Caco-2 (cell line): ENCODE data around the gene RNF7. TPM values are rescaled to one million over a fixed set of nuclear protein-coding genes. Genes with fewer than 3 reads are reported as not detected.

ENCODE experiments used
- BruUV-seq: library from RNA; stranded (reverse); fragments of 400-500 nt; replicated peaks from 2 replicates; lab custom pipeline; 2021; lab: Mats Ljungman, UMichigan
- CTCF ChIA-PET: fragments of 300-600 bp; sonication (Branson Sonifier 250); formaldehyde crosslinking; loops from one replicate; lab custom pipeline; 2022; ENCODE audit warnings: antibody characterized with exemption; lab: Charles Lee
- POLR2A ChIA-PET: fragments of 300-600 bp; sonication (Branson Sonifier 250); formaldehyde crosslinking; loops from one replicate; lab custom pipeline; 2022; ENCODE audit warnings: antibody characterized with exemption; lab: Charles Lee
- DNase-seq, 2 experiments: peaks; one replicate each; pipeline versions ENCODE4 v3.0.0 to v3.0.0-alpha.2; 2020 to 2022
- H3K27me3 ChIP-seq: replicated peaks from 2 replicates; pipeline ENCODE4 v1.6.0; 2011; ENCODE audit warnings: low read length; ENCODE audit not compliant: control insufficient read depth, insufficient read depth
- H3K36me3 ChIP-seq: 2 replicates; pipeline ENCODE4 v1.5.1; 2011; ENCODE audit warnings: low read length; ENCODE audit not compliant: control insufficient read depth, insufficient read depth
- H3K4me1 ChIP-seq: fragments of 250-450 bp; sonication (Bioruptor Pico); 2 replicates; pipeline ENCODE4 v1.5.1; 2020; ENCODE audit warnings: mild to moderate bottlenecking
- H3K4me3 ChIP-seq: 2 replicates; pipeline ENCODE4 v1.5.1; 2011; ENCODE audit warnings: low read depth, mild to moderate bottlenecking, control low read depth, low read length
- H3K9me3 ChIP-seq: fragments of 250-450 bp; sonication (Bioruptor Pico); 2 replicates; pipeline ENCODE4 v1.5.1; 2020; ENCODE audit warnings: mild to moderate bottlenecking, moderate library complexity
- H3K27ac Mint-ChIP-seq: one replicate; pipeline ENCODE4 v1.8.0; 2022; ENCODE audit warnings: mixed read lengths; ENCODE audit not compliant: unreplicated experiment
- H3K27me3 Mint-ChIP-seq: one replicate; pipeline ENCODE4 v1.8.0; 2022; ENCODE audit warnings: mixed read lengths; ENCODE audit not compliant: insufficient read depth, unreplicated experiment
- H3K36me3 Mint-ChIP-seq: one replicate; pipeline ENCODE4 v1.8.0; 2022; ENCODE audit warnings: mild to moderate bottlenecking, mixed read lengths; ENCODE audit not compliant: insufficient read depth, unreplicated experiment
- H3K4me1 Mint-ChIP-seq: one replicate; pipeline ENCODE4 v1.8.0; 2022; ENCODE audit warnings: low read depth, mixed read lengths; ENCODE audit not compliant: unreplicated experiment
- H3K4me3 Mint-ChIP-seq: one replicate; pipeline ENCODE4 v1.8.0; 2022; ENCODE audit warnings: mild to moderate bottlenecking, moderate library complexity, mixed read lengths; ENCODE audit not compliant: unreplicated experiment
- H3K9me3 Mint-ChIP-seq: one replicate; pipeline ENCODE4 v1.8.0; 2022; ENCODE audit warnings: mixed read lengths; ENCODE audit not compliant: unreplicated experiment
- intact Hi-C: fragments of 100-400 bp; cut with micrococcal nuclease; formaldehyde crosslinking; loops from one replicate; pipeline ENCODE4 v1.10.0; 2022; ENCODE audit not compliant: unreplicated experiment
- total RNA-seq: library from RNA; stranded (reverse); gene quantifications from 2 replicates; pipeline ENCODE4 v1.2.3, GENCODE V29; 2022
- TF ChIP-seq, protein P1 (sequence below), 2 experiments: fragments of 200-600 bp in 1 of 2; IDR thresholded peaks; 1 replicate in 1 of 2; 2 replicates in 1 of 2; pipeline versions ENCODE4 v1.5.1 to v1.8.0; 2011 to 2022; ENCODE audit warnings: antibody characterized with exemption in 1 of 2, control low read depth in 1 of 2, inconsistent platforms in 1 of 2, low read depth in 1 of 2, low read length in 1 of 2, mild to moderate bottlenecking in 1 of 2, moderate library complexity in 1 of 2; ENCODE audit not compliant: insufficient read depth in 1 of 2, severe bottlenecking in 1 of 2, unreplicated experiment in 1 of 2

Gene RNF7
- total RNA-seq, 1 experiment from 2014 or later, result 96.3 TPM

DNA sequence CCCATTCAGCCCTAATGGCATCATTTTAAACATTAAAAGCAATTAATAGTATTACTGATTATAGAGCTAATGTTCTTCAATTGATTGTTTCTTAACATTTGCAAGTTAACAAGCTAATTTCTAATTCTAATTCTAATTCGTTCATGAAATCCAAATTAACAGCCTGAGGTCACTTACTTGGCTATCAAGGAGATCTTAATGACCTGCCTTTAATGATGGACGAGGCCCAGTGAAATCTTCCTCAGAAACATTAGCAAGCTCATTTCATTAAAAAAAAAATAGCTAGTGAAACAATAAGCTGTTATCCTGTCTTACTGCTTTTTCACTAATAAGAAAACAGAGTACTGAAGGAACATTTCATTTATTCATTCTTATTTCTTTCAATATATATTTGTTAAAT is 15.4 kb upstream of the RNF7 start:
- H3K27me3 Mint-ChIP-seq, result peaks cover 2% of the 10 kb centered on the region
- TF ChIP-seq, protein P1, sequence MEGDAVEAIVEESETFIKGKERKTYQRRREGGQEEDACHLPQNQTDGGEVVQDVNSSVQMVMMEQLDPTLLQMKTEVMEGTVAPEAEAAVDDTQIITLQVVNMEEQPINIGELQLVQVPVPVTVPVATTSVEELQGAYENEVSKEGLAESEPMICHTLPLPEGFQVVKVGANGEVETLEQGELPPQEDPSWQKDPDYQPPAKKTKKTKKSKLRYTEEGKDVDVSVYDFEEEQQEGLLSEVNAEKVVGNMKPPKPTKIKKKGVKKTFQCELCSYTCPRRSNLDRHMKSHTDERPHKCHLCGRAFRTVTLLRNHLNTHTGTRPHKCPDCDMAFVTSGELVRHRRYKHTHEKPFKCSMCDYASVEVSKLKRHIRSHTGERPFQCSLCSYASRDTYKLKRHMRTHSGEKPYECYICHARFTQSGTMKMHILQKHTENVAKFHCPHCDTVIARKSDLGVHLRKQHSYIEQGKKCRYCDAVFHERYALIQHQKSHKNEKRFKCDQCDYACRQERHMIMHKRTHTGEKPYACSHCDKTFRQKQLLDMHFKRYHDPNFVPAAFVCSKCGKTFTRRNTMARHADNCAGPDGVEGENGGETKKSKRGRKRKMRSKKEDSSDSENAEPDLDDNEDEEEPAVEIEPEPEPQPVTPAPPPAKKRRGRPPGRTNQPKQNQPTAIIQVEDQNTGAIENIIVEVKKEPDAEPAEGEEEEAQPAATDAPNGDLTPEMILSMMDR (IDR thresholded peaks at IDR 0.05; ENCODE audit: insufficient read depth in 1 of 2, low read depth in 1 of 2, low read length in 1 of 2, severe bottlenecking in 1 of 2, unreplicated experiment in 1 of 2), result no peak
- no peaks in the 10 kb centered on the region for H3K4me1 ChIP-seq
- H3K9me3 ChIP-seq, result no peaks in the 10 kb centered on the region
- ChIA-PET CTCF (no interaction called here), POLR2A (no interaction called here)
- intact Hi-C loops, result no loop called here
- BruUV-seq, result no TSS peak
- H3K36me3 ChIP-seq, result no peaks in the 10 kb centered on the region
- no peak for DNase-seq
- H3K4me3 Mint-ChIP-seq, result no peak overlapping the region
- no peak overlapping the region for H3K4me3 ChIP-seq
- H3K36me3 Mint-ChIP-seq, result no peaks in the 10 kb centered on the region
- no peaks in the 10 kb centered on the region for H3K4me1 Mint-ChIP-seq
- H3K9me3 Mint-ChIP-seq, result no peaks in the 10 kb centered on the region
- no peak overlapping the region for H3K27ac Mint-ChIP-seq
- H3K27me3 ChIP-seq, result no peaks in the 10 kb centered on the region

DNA sequence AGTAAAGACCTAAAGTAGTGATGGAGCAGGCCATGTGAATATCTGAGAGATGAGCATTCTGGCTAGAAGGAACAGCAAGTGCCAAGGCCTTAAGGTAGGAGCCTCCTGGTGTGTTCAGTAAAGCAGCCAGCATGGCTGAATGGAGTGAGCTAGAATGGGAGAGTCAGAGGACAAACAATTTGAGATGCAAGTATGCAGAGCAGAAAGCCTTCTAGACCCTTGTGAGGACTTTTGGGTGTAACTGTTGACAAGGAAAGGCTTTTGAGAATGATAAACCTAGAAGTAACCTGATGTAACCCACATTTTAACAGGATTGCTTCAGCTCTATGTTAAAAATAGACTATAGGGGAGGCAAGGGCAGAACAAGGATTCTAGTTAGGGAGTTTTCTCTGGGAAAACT is 14.8 kb upstream of the RNF7 start:
- no peak for DNase-seq
- POLR2A ChIA-PET, result no interaction called here
- BruUV-seq, result no TSS peak
- Histone ChIP-seq H3K9me3 (no peaks in the 10 kb centered on the region), H3K4me3 (no peak overlapping the region), H3K36me3 (no peaks in the 10 kb centered on the region), H3K4me1 (peaks cover 5% of the 10 kb centered on the region), H3K27me3 (no peaks in the 10 kb centered on the region)
- Mint-ChIP-seq H3K9me3 (no peaks in the 10 kb centered on the region), H3K36me3 (no peaks in the 10 kb centered on the region), H3K4me3 (no peak overlapping the region), H3K4me1 (no peaks in the 10 kb centered on the region), H3K27me3 (no peaks in the 10 kb centered on the region), H3K27ac (no peak overlapping the region)
- TF ChIP-seq, protein P1 (IDR thresholded peaks at IDR 0.05; ENCODE audit: insufficient read depth in 1 of 2, low read depth in 1 of 2, low read length in 1 of 2, severe bottlenecking in 1 of 2, unreplicated experiment in 1 of 2), result no peak
- CTCF ChIA-PET, result no interaction called here
- intact Hi-C loops, result no loop called here

DNA sequence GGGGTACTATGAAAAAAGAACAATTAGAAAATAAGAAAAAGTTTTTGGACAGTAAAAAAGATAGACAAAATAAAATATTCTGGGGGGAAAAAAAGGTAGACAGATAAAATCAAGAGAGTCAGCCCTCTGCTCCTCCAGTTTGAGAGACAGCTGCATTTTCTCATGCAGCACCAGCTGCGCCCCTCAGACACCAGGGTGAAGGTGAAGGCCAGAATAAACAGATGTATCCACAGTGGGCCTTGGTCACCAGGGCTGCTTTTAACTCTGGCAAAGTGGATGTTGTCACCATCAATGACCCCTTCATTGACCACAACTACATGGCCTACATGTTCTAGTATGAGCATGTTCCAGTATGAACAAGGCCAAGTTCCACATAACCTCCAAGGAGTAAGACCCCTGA is 13.9 kb upstream of the RNF7 start:
- no peak overlapping the region for H3K4me3 ChIP-seq
- no peaks in the 10 kb centered on the region for H3K27me3 ChIP-seq
- no peak for DNase-seq
- no TSS peak for BruUV-seq
- Mint-ChIP-seq H3K27ac (no peak overlapping the region), H3K9me3 (no peaks in the 10 kb centered on the region), H3K4me3 (no peak overlapping the region), H3K36me3 (no peaks in the 10 kb centered on the region), H3K27me3 (no peaks in the 10 kb centered on the region), H3K4me1 (peaks cover 9% of the 10 kb centered on the region)
- ChIA-PET CTCF (no interaction called here), POLR2A (no interaction called here)
- H3K4me1 ChIP-seq, result peaks cover 9% of the 10 kb centered on the region
- no peaks in the 10 kb centered on the region for H3K36me3 ChIP-seq
- H3K9me3 ChIP-seq, result no peaks in the 10 kb centered on the region
- TF ChIP-seq, protein P1 (IDR thresholded peaks at IDR 0.05; ENCODE audit: insufficient read depth in 1 of 2, low read depth in 1 of 2, low read length in 1 of 2, severe bottlenecking in 1 of 2, unreplicated experiment in 1 of 2), result no peak
- intact Hi-C loops, result no loop called here
